Endothelial cell of umbilical vein (primary cell): ENCODE data around the gene ISM2.

Experiments
- EZH2 ChIP-seq: IDR thresholded peaks from 2 replicates; pipeline ENCODE4 v1.6.1; 2012; ENCODE audit warnings: borderline replicate concordance, low read depth, mild to moderate bottlenecking, moderate library complexity, low read length, inconsistent platforms; ENCODE audit not compliant: severe bottlenecking
- TF ChIP-seq, protein P1 (sequence below), 2 donors: IDR thresholded peaks; 1 replicate in 1 of 2; 2 replicates in 1 of 2; pipeline ENCODE4 v1.5.1; 2011; ENCODE audit warnings: low read length in 2 of 2, mild to moderate bottlenecking in 2 of 2, moderate library complexity in 2 of 2, control low read depth in 1 of 2, inconsistent platforms in 1 of 2, low read depth in 1 of 2; ENCODE audit not compliant: insufficient read depth in 1 of 2; ENCODE audit errors: extremely low read depth in 1 of 2

DNA sequence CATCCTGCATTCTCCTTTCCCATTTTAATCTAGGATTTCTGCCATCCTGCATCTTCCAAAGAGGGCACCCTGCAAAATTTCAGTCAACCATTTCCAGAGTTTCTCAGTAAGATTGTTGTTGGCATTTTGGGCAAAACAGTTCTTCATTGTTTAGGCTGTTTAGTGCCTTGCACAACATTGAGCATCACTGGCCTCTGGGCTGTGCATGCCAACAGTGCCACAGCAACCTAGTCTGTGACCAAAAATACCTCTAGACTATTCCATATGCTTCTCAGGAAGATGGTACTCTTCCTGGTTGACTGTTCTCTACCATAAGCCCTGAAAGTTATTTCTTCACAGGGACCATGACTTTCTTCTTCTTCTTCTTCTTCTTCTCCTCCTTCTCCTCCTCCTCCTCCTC, 32.5 kb upstream of the ISM2 start:
- TF ChIP-seq, protein P1, sequence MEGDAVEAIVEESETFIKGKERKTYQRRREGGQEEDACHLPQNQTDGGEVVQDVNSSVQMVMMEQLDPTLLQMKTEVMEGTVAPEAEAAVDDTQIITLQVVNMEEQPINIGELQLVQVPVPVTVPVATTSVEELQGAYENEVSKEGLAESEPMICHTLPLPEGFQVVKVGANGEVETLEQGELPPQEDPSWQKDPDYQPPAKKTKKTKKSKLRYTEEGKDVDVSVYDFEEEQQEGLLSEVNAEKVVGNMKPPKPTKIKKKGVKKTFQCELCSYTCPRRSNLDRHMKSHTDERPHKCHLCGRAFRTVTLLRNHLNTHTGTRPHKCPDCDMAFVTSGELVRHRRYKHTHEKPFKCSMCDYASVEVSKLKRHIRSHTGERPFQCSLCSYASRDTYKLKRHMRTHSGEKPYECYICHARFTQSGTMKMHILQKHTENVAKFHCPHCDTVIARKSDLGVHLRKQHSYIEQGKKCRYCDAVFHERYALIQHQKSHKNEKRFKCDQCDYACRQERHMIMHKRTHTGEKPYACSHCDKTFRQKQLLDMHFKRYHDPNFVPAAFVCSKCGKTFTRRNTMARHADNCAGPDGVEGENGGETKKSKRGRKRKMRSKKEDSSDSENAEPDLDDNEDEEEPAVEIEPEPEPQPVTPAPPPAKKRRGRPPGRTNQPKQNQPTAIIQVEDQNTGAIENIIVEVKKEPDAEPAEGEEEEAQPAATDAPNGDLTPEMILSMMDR (IDR thresholded peaks at IDR 0.05; ENCODE audit: extremely low read depth in 1 of 2, insufficient read depth in 1 of 2, low read depth in 1 of 2, low read length in 2 of 2), result no peak
- TF ChIP-seq EZH2, result no peak
